Activated CD4-positive, alpha-beta T cell treated with anti-CD3 and anti-CD28 coated beads for 48 hours (primary cell): Measurements from ENCODE around the gene MEX3B.
"Not testable (repeated sequence)": the region's sequence is repeated elsewhere in the genome, so short reads cannot be mapped to it uniquely, and the experiment has no call there.

Source experiments
- DNase-seq: peaks from one replicate; pipeline ENCODE4 v3.0.0-alpha.2; 2020

MEX3B gene

DNA sequence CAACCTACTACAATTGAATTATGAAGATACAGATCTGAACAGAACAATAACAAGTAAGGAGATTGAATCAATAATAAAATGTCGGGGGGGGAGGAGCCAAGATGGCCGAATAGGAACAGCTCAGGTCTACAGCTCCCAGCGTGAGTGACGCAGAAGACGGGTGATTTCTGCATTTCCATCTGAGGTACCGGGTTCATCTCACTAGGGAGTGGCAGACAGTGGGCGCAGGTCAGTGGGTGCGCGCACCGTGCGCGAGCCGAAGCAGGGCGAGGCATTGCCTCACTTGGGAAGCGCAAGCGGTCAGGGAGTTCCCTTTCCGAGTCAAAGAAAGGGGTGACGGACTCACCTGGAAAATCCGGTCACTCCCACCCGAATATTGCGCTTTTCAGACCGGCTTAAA is 50.7 kb downstream of the MEX3B start:
- DNase-seq = not testable (repeated sequence)

DNA sequence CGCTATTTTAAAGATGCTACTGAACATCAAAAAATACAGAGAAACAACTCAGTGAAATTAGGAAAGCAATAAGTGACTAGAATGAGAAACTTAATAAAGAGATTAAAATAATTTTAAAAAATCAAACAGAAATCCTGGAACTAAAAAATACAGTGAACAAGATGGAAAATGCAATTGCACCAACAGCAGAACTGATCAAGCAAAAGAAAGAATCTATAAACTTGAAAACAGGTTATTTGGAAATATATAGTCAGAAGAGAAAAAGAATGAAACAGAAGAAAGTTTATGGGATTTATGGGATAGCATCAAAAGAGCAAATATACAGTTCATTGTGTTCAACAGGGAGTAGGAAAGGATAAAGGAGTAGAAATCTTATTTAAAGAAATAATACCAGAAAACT is 53.3 kb downstream of the MEX3B start:
- no peak for DNase-seq
